OCI-LY1 (cell line): ENCODE data around the gene IDI1.

Source experiments
- EZH2 ChIP-seq: fragments of 200-600 bp; sonication (generic), shearing (Covaris generic); IDR thresholded peaks from 2 replicates; pipeline ENCODE4 v1.8.0; 2017; ENCODE audit warnings: borderline replicate concordance, mixed run types, mild to moderate bottlenecking, antibody characterized with exemption, low read length, moderate library complexity, mixed read lengths
- TF ChIP-seq, protein P1 (sequence below): fragments of 200-600 bp; sonication (generic), shearing (Covaris generic); IDR thresholded peaks from 2 replicates; pipeline ENCODE4 v1.5.1; 2017; ENCODE audit warnings: mild to moderate bottlenecking, antibody characterized with exemption, low read length, moderate library complexity, mixed read lengths

DNA sequence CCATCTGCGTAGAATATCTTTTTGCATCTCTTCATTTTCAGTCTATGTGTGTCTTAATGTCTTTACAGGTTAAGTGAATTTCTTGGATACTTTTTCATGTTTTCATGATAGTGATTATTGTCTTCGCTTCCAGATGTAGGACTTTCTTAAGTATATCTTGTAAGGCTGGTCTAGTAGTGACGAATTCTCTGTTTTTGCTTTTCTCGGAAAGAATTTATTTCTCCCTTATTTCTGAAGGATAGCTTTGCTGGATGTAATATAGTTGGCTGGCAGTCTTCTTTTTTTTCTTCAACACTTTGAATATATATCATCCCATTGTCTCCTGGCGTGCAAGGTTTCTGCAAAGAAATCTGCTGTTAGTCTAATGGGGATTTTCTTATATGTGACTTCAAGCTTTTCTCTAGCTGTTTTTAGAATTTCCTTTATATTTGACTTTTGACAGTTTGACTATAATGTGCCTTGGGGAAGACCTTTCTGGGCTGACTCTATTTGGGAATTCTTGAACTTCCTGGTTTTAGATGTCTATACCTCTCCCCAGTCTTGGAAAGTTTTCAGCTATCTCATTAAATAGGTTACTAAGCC lies 46.4 kb downstream of the IDI1 start:
- TF ChIP-seq, protein P1, sequence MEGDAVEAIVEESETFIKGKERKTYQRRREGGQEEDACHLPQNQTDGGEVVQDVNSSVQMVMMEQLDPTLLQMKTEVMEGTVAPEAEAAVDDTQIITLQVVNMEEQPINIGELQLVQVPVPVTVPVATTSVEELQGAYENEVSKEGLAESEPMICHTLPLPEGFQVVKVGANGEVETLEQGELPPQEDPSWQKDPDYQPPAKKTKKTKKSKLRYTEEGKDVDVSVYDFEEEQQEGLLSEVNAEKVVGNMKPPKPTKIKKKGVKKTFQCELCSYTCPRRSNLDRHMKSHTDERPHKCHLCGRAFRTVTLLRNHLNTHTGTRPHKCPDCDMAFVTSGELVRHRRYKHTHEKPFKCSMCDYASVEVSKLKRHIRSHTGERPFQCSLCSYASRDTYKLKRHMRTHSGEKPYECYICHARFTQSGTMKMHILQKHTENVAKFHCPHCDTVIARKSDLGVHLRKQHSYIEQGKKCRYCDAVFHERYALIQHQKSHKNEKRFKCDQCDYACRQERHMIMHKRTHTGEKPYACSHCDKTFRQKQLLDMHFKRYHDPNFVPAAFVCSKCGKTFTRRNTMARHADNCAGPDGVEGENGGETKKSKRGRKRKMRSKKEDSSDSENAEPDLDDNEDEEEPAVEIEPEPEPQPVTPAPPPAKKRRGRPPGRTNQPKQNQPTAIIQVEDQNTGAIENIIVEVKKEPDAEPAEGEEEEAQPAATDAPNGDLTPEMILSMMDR = no peak
- no peak for TF ChIP-seq EZH2
